GM20431 (cell line): ENCODE data around the gene UBE2QL1.
"Not testable (repeated sequence)": the region's sequence is repeated elsewhere in the genome, so short reads cannot be mapped to it uniquely, and the experiment has no call there.

Experiments used
- in situ Hi-C: fragments of 300-500 bp; cut with MseI, MboI; formaldehyde crosslinking; loops from one replicate; pipeline ENCODE4 v1.15.0; 2020; ENCODE audit warnings: low sequenced_read_pairs; ENCODE audit not compliant: unreplicated experiment

UBE2QL1 gene

DNA sequence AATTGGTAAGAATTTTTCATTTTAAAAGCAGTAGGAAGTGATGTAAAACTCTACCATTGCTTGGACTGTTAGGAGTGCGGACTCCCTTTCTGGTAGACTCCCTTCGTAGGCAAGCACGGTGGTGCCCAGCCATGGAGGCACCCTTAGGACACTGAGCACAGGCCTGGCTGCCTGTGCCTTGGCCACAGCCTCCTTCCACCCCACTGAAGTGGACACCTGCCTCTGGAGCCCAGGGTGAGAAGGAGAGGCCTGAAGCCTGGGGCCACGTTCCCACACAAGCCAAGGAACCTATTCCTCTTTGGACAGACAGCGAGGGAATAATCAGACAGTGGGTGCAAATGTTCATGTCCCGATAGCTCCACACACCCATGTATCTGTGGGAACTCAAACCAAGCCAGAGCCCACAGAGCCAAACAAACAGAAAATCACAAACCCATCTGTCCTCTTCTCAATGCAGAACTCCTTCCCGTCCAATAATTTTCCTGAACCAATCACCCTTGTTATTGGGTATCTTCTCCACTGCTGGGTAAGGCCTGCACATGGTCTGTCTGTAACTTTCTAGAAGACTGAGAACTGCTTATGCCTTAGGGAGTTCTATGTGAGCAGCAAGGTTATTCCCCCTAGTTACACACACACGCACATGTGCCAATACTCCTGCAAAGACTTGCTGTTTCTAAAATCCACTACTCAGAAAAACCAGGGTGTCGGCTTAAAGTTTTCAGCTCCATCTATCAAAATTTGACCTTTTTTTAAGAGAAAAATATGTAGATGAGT lies 45.2 kb downstream of the UBE2QL1 start:
- in situ Hi-C loops: no loop called here

DNA sequence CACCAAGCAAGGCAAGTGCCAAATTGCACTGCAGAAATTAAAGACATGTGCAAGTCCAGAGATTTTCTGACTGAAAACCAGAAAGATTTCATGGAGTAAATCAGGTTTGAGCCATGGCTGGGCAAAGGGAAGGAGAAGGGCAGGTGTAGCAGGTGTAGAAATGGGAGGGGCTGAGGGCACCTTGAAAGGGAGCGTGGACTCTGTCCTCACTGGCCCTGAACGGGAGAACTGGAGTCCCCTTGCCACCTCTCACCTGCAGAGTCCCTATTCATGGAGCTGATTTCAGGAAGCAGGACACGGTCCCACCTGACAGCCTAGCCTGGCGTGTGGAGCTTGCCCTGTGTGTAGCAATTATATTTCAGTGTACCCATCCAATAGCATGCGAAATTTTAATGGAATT lies 46.3 kb downstream of the UBE2QL1 start:
- in situ Hi-C loops: no loop called here

DNA sequence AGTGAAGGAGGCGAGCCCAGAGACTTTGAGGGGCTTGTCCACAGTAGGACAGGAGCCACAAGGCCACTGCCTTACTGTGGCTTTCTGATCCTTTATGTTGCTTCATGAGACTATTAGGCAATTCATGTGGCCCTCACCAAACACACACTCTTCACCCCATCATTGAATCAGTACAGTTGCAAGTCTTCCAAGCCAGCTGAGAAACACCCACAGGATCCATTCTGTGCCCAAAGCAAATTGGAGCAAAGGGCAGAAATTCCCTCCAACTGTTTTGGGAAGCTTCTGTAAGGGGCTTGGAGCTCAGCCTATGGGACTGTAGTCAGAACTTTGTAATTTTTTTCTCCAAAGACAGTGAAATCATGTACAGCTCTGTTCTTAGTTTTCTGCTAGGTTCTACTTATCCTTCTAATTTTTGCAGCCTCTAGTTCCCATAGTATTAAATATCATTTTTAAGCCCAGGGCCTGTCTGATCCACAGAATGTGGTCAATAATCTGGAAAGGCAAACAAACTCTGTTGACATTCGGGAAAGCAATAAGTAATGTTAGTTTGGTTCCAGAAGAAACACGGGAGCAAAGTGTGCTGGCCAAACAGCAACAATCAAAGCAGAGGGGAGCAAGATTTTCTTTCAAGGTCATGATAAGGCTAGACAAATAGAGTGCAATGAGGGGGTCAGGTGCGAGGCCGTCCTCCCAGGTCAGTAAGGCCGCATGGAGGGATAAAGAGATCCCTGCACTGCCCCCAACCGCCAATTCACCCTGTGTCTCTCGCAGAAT lies 47.0 kb downstream of the UBE2QL1 start:
- in situ Hi-C loops: no loop called here

DNA sequence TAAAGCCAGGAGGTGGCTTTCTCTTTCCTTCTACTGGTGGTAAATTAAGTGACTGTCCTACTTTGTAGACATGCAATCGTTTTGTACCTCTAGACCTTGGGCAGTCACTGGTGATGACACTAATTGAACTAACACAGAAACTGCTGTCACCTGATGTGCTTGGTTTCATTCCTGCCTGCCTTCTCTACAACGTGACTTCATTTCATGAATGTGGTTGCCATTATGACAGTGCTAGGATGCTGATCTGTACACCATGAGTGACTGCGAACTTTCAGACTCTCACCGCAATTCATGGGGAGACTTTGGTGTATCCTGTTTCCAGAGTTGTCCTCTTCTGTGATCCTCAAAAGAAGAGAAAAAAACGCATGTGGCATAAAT lies 47.5 kb downstream of the UBE2QL1 start:
- in situ Hi-C loops: no loop called here

DNA sequence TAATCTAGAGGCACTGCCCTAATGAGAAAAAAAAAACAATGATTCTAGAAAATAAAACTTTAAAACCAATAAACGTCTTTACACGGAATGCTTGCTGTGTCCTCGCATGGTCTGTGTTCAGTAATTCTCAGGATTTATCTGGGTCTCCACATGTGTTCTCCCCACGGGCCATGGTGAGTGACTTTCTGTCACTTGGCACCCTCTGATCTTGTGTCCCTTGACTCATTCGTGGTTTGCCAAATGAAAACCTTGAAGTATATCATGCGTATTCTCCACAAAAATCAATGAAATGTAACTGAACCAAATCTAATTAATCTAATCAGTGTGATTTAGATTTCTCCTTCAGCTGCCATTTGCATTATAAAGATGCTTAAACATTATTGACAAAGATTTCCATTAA lies 48.0 kb downstream of the UBE2QL1 start:
- in situ Hi-C loops: no loop called here

DNA sequence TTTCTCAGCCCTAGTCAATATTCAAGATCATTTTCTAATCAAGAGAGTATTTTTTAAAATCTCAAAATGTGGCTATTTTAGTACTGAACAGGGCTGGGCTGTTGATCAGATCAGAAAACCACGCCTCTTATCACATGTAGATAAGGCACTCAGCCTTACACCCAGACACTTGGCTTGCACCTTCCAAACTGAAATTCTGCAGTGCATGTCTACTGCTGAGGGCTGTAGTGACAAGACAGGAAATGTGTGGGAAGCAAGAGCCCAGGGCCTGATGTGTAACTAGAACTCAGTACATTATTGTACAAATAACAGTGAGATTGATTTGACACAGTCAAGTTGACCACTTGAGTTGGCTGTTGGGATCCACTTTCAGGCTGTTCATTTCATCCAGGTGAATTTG lies 48.6 kb downstream of the UBE2QL1 start:
- in situ Hi-C loops: no loop called here

DNA sequence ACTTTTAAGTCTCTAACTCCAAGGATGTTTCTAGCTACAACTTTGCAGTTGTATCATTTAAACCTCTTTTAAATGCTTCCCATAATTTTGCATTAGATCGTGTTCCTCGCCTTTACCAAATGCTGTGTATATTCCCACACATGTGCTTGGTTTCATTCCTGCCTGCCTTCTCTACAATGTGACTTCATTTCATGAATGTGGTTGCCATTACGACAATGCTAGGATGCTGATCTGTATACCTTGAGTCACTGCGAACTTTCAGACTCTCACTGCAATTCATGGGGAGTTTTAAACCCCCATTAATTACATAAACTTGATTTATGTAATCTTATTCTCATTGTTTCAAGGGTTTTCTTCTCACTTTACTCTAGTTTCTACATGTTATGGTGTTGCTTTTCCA lies 50.3 kb downstream of the UBE2QL1 start:
- in situ Hi-C loops: no loop called here

DNA sequence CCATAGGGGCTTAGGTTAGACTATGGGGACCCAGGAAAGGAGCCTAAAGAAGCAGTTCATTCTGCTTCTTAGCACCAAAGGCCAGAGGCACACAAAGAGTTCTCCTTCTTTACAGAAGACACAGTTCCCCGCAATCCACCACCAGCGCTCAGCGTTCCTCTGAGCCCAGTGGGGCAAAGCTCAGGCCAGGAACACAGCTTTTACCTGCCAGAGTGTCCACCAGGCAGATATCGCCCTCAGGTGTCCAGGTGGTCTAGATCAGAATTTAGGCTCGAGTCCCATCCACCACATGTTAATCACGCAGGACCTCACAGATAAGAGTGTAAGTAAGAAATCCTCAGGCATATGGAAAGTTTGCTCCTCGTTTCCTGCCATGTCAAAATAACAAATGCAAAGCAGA lies 53.0 kb downstream of the UBE2QL1 start:
- in situ Hi-C loops: no loop called here

DNA sequence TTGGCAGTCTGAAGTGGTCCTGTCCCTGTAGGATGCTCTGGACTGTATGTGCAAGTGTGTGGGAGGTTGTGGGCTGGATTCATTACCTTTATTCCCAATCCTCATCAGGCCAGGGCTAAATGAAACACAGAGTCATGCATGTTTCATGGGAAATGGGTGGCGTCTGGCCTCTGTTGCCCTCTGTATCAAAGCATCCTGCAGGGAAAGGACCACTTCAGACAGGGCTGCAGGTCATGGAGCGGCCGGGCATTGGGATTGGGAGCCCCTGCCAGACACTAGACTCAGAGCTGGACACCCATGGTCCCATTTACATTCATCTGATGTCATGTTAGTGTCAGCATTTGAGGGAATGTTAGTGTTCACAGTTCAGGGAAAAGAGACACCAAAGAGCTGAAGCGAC lies 53.8 kb downstream of the UBE2QL1 start:
- in situ Hi-C loops: no loop called here

DNA sequence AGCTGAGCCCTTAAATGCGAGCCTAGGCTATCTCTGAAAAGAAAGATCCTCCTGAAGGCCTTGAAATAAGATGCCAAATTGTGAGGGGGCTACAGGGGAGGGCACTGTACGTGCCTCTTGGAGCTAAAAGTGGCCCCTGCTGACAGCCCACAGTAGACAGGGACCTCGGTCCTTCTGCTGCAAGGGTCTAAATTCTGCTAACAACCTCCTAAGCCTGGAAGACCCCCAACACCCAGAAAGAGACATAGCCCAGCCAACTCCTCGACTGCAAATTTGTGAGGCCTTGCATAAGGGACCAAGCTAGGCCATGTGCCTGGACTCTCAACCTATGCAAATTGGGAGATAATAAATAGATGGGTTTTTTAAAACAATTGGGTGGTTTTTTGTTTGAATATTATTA lies 54.7 kb downstream of the UBE2QL1 start:
- in situ Hi-C loops: no loop called here

DNA sequence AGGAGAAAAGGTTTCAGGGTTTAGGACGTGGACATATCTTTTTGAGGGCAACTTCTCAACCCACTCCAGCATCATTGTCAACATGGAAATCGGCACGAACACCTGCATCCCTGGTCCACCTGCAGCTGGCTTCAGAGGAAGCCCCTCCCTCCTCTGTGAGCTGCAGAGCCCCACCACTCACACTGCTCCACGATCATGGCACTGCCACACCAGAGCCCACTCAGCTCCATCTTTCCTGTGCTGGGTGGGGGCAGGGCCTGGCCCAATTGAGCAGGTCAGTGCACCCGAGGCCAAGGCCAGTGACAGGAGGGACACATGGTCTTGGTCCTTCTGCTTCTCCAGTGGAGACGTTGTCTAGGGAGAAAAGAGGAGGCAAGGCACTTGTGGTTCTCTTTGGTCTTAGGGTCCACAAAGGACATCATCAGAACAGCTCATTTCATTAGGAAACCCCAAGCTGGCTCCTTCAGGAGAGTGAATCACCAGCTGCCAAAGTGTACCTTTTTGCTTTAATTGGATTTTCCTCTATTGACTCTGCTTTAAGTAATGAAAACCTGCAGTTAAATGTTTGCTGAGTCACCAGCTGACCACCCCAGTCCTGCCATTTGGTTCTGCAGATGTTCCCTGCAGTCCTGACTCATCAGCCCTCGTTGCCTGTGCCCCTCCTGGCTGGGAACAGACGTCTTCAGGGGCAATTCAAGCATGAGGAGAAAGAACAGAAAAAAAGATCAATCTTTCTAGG lies 56.2 kb downstream of the UBE2QL1 start:
- in situ Hi-C loops: no loop called here

DNA sequence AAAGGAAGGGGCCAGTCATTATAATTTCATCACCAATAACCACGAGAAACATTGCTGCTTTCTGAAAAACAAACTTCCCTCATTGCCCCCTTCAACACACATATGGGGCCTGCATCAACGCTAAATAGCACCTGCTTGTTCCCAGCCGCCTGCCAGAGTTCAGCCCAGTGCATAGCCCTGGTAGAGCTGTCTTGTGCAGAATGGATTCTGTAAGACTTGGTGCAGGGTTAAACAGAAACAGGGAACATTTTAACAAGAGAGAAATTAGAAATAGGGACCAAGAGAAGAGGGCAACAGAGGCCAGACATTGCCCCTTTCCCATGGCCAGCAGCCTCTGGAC lies 56.7 kb downstream of the UBE2QL1 start:
- in situ Hi-C loops: no loop called here

DNA sequence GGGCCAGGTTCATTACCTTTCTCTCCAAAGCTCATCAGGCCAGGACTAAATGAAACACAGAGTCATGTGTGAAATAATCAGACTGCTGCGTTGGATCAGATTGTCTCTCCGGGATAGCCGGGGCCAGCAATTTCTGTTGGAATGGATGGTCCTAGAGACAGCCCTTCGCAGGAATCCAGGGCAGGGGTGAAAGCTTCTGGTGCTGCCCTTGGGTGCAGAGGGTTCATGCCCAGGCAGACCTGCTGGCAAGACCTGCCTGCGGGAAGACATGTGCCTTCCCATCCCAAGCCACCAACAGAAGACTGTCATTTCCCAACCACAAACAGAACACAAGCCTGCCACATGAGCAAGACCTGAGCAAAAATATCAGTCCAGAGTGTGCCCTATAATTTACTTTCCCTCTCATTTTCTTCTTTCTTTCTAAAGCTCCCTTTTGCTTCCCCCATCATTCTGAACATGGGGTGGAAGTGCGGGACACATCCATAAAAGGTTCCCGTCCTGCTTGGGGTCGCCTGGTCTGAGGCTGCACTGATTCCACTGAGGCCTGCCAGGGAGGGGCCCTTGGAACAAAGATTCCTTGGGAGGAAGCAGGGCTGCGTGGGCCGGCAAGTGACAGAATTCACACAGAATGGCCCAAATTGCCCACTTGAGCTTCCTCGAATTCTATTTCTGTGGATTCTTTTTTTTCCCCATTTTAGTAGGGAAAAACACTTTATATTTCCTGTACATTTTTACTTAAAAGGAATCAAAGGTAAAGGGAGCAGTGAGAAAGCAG lies 57.3 kb downstream of the UBE2QL1 start:
- in situ Hi-C loops: no loop called here

DNA sequence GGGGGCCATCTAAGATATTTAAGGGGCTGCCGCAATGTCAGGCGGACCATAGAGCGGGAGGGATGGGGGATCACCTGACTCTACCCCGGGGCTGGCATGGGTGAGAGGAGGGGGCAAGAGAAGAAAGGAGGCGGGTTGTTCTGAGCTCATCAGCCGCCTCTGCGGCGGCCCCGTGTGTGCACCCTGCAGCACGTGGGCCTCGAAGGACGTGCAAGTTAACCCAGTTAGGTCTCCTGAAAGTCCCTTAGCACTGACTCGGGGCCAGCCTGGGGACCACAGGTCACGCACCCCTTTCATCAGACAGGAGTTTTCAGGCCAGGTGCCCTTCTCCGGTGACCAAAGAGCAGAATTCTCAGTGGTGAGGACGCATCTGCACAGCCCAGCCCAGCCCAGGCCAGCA lies 58.0 kb downstream of the UBE2QL1 start:
- in situ Hi-C loops: no loop called here

DNA sequence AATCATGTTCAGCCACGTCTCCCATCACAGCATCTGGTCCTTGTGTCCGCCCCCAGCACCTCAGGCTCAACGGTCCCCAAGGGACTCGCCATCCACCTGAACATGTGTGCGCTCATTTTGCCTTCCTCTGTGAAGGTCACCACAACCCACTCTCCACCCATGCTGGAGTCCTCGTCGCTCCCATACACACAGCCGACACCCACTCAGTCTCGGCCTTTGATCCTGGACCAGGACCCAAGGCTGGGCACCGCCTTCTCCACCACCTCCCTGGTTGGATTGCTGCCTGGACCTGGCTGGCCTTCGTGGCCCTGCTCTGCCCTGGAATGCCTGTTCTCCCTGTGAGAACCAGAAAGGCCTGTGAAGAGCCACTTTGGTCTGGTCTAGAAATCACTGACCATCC lies 60.3 kb downstream of the UBE2QL1 start:
- in situ Hi-C loops: no loop called here

DNA sequence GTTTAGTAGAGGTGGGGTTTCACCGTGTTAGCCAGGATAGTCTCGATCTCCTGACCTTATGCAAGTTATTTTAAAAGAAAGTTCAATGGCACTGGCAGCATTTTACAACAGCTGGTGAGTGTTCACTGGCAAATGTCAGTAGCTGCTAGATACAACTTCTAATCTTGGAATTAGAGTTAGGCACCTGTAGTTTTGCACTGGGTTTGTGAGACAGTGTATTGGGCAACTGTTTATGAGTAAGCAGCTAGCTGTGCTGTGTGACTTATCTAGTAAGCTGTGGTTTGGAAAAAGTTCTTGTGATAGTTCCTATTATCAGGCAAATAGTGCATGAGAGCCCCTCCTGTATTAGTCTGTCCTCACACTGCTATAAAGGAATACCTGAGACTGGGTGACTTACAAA lies 61.5 kb downstream of the UBE2QL1 start:
- in situ Hi-C loops: no loop called here

DNA sequence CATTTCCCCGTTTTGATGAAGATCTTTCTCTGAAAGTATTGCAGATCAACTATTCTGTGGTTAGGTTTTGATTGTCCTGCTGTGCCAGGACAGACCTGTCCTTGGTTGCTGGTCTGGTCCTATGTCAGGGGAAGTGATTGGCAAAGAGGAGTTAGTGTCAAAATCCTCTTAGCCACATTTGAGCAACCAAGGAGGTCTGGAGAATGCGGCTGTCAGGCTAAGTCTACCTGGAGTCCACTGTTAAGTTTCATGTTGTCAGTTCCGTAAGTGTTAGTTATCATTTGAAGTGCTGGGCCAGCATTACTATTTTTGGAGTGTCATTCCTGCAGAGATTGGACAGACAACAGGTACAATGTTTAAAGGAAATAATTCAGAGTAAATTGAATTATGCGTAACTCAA lies 62.3 kb downstream of the UBE2QL1 start:
- in situ Hi-C loops: no loop called here

DNA sequence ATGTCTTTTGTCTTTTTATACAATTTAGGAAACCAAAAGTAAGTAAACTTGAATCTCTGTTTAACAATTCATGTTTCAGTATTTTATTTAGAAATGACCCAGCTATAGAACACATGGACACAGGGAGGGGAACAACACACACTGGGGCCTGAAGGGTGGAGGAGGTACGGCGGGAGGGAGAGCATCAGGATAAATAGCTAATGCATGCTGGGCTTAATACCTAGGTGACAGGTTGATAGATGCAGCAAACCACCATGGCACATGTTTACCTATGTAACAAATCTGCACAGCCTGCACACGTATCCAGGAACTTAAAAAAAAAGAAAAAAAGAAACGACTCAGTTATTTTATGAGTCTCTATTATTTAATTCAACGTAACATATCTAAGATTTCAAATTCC lies 67.2 kb downstream of the UBE2QL1 start:
- in situ Hi-C loops: not testable (repeated sequence)

DNA sequence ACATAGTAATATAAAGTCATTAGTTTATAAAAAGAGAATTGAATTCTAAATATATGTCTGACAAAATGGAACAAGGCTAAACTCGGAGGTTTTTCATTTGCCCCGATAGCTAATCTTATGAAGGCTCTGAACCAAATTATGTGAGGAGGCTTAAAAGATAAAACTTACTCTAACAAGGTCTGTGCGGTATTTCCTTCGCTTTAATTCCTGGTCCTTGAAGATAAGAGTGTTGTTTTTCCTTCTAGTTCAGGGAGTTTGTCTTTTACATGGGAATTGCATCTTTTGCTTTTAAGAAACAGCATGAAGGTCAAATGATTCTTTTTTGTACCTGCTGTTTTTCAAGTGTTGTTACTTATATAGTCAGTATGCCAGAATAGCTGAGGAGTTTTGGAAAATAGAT lies 68.2 kb downstream of the UBE2QL1 start:
- in situ Hi-C loops: no loop called here

DNA sequence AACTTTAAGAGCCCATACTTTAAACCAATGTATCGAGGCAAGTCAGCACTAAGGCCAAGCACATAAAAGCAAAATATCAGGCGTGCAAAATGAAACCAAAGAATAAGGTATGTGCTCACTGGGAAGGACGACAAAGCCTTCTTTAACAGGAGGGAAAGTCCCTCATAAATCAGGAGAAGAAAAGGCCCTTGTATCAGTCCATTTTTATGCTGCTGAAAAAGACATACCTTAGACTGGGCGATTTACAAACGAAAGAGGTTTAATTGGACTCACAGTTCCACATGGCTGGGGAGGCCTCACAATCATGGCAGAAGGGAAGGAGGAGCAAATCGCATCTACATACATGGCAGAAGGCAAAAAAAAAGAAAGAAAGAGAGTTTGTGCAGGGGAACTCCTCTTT lies 68.9 kb downstream of the UBE2QL1 start:
- in situ Hi-C loops: no loop called here
